ENCODE data around the gene ATRIP. TPM values are rescaled to one million over a fixed set of nuclear protein-coding genes. Genes with fewer than 3 reads are reported as not detected.
A peak's percentile ranks its signal among the peaks of the same experiment; 100 is the strongest.

Gene ATRIP
- total RNA-seq, 2 donors from 2014 or later = 11.7 to 16.1 TPM

DNA sequence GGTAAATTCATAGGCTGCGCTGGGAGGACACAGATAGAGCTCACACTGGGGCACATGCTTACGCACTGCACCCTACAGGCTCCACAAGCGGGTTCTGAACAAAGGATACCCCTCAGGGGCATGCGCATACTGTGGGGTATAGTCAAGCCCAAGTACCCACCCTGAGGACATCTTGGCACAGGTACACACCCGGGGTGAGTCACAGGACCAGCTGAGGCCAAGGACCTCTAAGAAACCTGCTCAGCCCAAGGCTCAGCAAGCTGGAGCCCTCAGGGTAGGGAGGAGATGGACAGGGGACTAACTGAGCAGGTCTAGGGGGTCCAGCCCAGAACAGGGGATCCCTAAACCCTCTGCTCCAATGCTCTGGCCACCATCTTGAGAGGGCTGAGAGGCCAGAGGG is 54.1 kb downstream of the ATRIP start:
- Histone ChIP-seq H3K27me3 (ENCODE audit: control insufficient read depth, insufficient read depth, low read length, poor library complexity, severe bottlenecking) (no peaks in the 10 kb centered on the region), H3K9me3 (ENCODE audit: control insufficient read depth, low read length) (peaks cover 9% of the 10 kb centered on the region), H3K4me1 (ENCODE audit: control insufficient read depth, insufficient read depth, low read length) (peaks cover 8% of the 10 kb centered on the region), H3K9ac (ENCODE audit: extremely low read depth, low read length, poor library complexity, severe bottlenecking) (no peak overlapping the region), H3K36me3 (ENCODE audit: control insufficient read depth, insufficient read depth, low read length) (peaks cover 26% of the 10 kb centered on the region), H3K27ac (ENCODE audit: low read depth, low read length) (no peak overlapping the region), H3K4me3 (ENCODE audit: low read length) (no peak overlapping the region)
- peaks cover 11% of the 10 kb centered on the region for H3K4me1 Mint-ChIP-seq
- H3K9me3 Mint-ChIP-seq = peaks cover 9% of the 10 kb centered on the region
- peaks cover 34% of the 10 kb centered on the region for H3K36me3 Mint-ChIP-seq (ENCODE audit: low read depth)
- no peak for TF ChIP-seq CTCF (conservative IDR thresholded peaks at IDR 0.05)
- no peak overlapping the region for H3K4me3 Mint-ChIP-seq
- H3K27ac Mint-ChIP-seq = no peak overlapping the region
- no peak for DNase-seq
- peaks cover 5% of the 10 kb centered on the region for H3K27me3 Mint-ChIP-seq (ENCODE audit: insufficient read depth)
- WGBS, 2 experiments (ENCODE audit: insufficient coverage in 1 of 2, insufficient read length in 1 of 2) = 96% methylated on average over 5 of the region's 5 CpGs

DNA sequence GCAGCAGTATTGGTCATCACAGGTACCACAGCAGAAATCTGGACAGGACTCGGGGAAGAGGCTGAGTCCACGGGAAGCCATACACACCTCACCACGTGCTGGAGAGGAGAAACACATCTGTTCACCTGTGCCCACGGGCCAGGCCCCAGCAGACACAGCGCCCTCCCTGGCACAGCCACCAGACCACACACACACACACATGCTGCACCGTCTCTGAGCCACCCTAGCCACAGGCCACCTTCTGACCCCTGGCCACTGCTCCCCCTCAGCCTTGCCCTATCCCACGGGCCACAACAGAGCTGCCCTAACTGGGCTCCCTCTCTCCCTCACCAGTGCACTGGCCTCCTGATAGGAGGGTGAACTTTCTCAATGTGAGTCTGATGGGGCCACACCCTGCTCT is 54.7 kb downstream of the ATRIP start:
- H3K27ac Mint-ChIP-seq = peak overlapping the region; percentile 74
- H3K9ac ChIP-seq (ENCODE audit: extremely low read depth, low read length, poor library complexity, severe bottlenecking) = no peak overlapping the region
- no peak for DNase-seq
- peaks cover 15% of the 10 kb centered on the region for H3K4me1 Mint-ChIP-seq
- no peaks in the 10 kb centered on the region for H3K27me3 ChIP-seq (ENCODE audit: control insufficient read depth, insufficient read depth, low read length, poor library complexity, severe bottlenecking)
- H3K36me3 Mint-ChIP-seq (ENCODE audit: low read depth) = peaks cover 34% of the 10 kb centered on the region
- peaks cover 5% of the 10 kb centered on the region for H3K27me3 Mint-ChIP-seq (ENCODE audit: insufficient read depth)
- H3K27ac ChIP-seq (ENCODE audit: low read depth, low read length) = no peak overlapping the region
- peaks cover 26% of the 10 kb centered on the region for H3K36me3 ChIP-seq (ENCODE audit: control insufficient read depth, insufficient read depth, low read length)
- no peak overlapping the region for H3K4me3 ChIP-seq (ENCODE audit: low read length)
- H3K4me3 Mint-ChIP-seq = no peak overlapping the region
- 91 to 96% methylated on average over 4 to 7 of the region's 7 CpGs for WGBS, 2 experiments (ENCODE audit: insufficient coverage in 1 of 2, insufficient read length in 1 of 2)
- TF ChIP-seq CTCF (conservative IDR thresholded peaks at IDR 0.05) = no peak
- H3K9me3 Mint-ChIP-seq = peaks cover 9% of the 10 kb centered on the region
- H3K4me1 ChIP-seq (ENCODE audit: control insufficient read depth, insufficient read depth, low read length) = peaks cover 10% of the 10 kb centered on the region
- peaks cover 9% of the 10 kb centered on the region for H3K9me3 ChIP-seq (ENCODE audit: control insufficient read depth, low read length)

GRCh38 chr3:48502121-48502520 is 55.6 kb downstream of the ATRIP start:
- H3K36me3 Mint-ChIP-seq (ENCODE audit: low read depth) = peaks cover 32% of the 10 kb centered on the region
- WGBS, 2 experiments (ENCODE audit: insufficient coverage in 1 of 2, insufficient read length in 1 of 2) = 93 to 100% methylated on average over 1 to 5 of the region's 5 CpGs
- Histone ChIP-seq H3K27ac (ENCODE audit: low read depth, low read length) (no peak overlapping the region), H3K36me3 (ENCODE audit: control insufficient read depth, insufficient read depth, low read length) (peaks cover 26% of the 10 kb centered on the region), H3K9me3 (ENCODE audit: control insufficient read depth, low read length) (peaks cover 9% of the 10 kb centered on the region), H3K4me3 (ENCODE audit: low read length) (peak overlapping the region; percentile 88), H3K4me1 (ENCODE audit: control insufficient read depth, insufficient read depth, low read length) (peaks cover 11% of the 10 kb centered on the region), H3K27me3 (ENCODE audit: control insufficient read depth, insufficient read depth, low read length, poor library complexity, severe bottlenecking) (no peaks in the 10 kb centered on the region), H3K9ac (ENCODE audit: extremely low read depth, low read length, poor library complexity, severe bottlenecking) (no peak overlapping the region)
- H3K9me3 Mint-ChIP-seq = peaks cover 9% of the 10 kb centered on the region
- DNase-seq = no peak
- no peak overlapping the region for H3K27ac Mint-ChIP-seq
- H3K27me3 Mint-ChIP-seq (ENCODE audit: insufficient read depth) = peaks cover 5% of the 10 kb centered on the region
- no peak overlapping the region for H3K4me3 Mint-ChIP-seq
- no peak for TF ChIP-seq CTCF (conservative IDR thresholded peaks at IDR 0.05)
- peaks cover 21% of the 10 kb centered on the region for H3K4me1 Mint-ChIP-seq
